Sigmoid colon (tissue), 3 donors: ENCODE measurements around the gene GDA.

ENCODE experiments used
- CTCF ChIP-seq, 4 experiments: fragments of 450-650 bp in 3 of 4; fragments of 200-600 bp in 1 of 4; IDR thresholded peaks; one replicate each; pipeline ENCODE4 v1.5.1; 2016 to 2019; ENCODE audit warnings: antibody characterized with exemption in 4 of 4, mild to moderate bottlenecking in 3 of 4, moderate library complexity in 2 of 4
- POLR2A ChIP-seq, 2 donors: fragments of 450-650 bp; IDR thresholded peaks; one replicate each; pipeline ENCODE4 v1.6.1; 2016; ENCODE audit warnings: antibody characterized with exemption in 2 of 2, mild to moderate bottlenecking in 2 of 2, moderate library complexity in 2 of 2

- no peak for TF ChIP-seq CTCF (IDR thresholded peaks at IDR 0.05)
- no peak for TF ChIP-seq POLR2A (IDR thresholded peaks at IDR 0.05)
Observed at GRCh38 chr9:72299017-72299603, 149.9 kb downstream of the GDA start.
